ENCODE data around the gene PROX1.

The PROX1 gene

GRCh38 chr1:214037468-214037867, 49.7 kb downstream of the PROX1 start:
- no peak for ATAC-seq
- TF ChIP-seq ARNTL (CRISPR knock-in tag; IDR thresholded peaks at IDR 0.05; ENCODE audit: borderline replicate concordance, low read depth) (no peak), CSRNP3 (CRISPR knock-in tag; IDR thresholded peaks at IDR 0.05) (no peak), CREB5 (CRISPR knock-in tag; IDR thresholded peaks at IDR 0.05; ENCODE audit: low read depth) (no peak), ESRRG (CRISPR knock-in tag; IDR thresholded peaks at IDR 0.05) (no peak), PATZ1 (CRISPR knock-in tag; IDR thresholded peaks at IDR 0.05; ENCODE audit: borderline replicate concordance) (no peak), RARB (CRISPR knock-in tag; IDR thresholded peaks at IDR 0.05) (no peak), TCF4 (CRISPR knock-in tag; IDR thresholded peaks at IDR 0.05; ENCODE audit: borderline replicate concordance) (no peak)

- TF ChIP-seq BACH2 (CRISPR knock-in tag; IDR thresholded peaks at IDR 0.05; ENCODE audit: borderline replicate concordance), result no peak
- TF ChIP-seq RARB (CRISPR knock-in tag; IDR thresholded peaks at IDR 0.05), result no peak
- no peak for TF ChIP-seq TSHZ2 (CRISPR knock-in tag; IDR thresholded peaks at IDR 0.05)
- no peak for TF ChIP-seq PATZ1 (CRISPR knock-in tag; IDR thresholded peaks at IDR 0.05; ENCODE audit: borderline replicate concordance)
- TF ChIP-seq ESRRG (CRISPR knock-in tag; IDR thresholded peaks at IDR 0.05), result no peak
- TF ChIP-seq ZNF565 (CRISPR knock-in tag; conservative IDR thresholded peaks at IDR 0.05; ENCODE audit: low read depth), result no peak
- TF ChIP-seq CSDC2 (CRISPR knock-in tag; IDR thresholded peaks at IDR 0.05), result no peak
- TF ChIP-seq ZFP3 (CRISPR knock-in tag; IDR thresholded peaks at IDR 0.05), result no peak
- no peak for TF ChIP-seq ARNTL (CRISPR knock-in tag; IDR thresholded peaks at IDR 0.05; ENCODE audit: borderline replicate concordance, low read depth)
- ATAC-seq, result no peak
Measured at GRCh38 chr1:214039394-214040018, 51.7 kb downstream of the PROX1 start.

GRCh38 chr1:214043167-214043566, 55.4 kb downstream of the PROX1 start:
- no peak for ATAC-seq

GRCh38 chr1:214044438-214045214, 56.9 kb downstream of the PROX1 start:
- ATAC-seq, result no peak
- no peak for TF ChIP-seq CSDC2 (CRISPR knock-in tag; IDR thresholded peaks at IDR 0.05)
- TF ChIP-seq ESRRG (CRISPR knock-in tag; IDR thresholded peaks at IDR 0.05), result no peak
- no peak for TF ChIP-seq ZFP30 (CRISPR knock-in tag; IDR thresholded peaks at IDR 0.05)
- TF ChIP-seq CREB5 (CRISPR knock-in tag; IDR thresholded peaks at IDR 0.05; ENCODE audit: low read depth), result no peak
- no peak for TF ChIP-seq BACH2 (CRISPR knock-in tag; IDR thresholded peaks at IDR 0.05; ENCODE audit: borderline replicate concordance)
- TF ChIP-seq ZFP3 (CRISPR knock-in tag; IDR thresholded peaks at IDR 0.05), result no peak
- TF ChIP-seq GLIS3 (CRISPR knock-in tag; IDR thresholded peaks at IDR 0.05), result no peak
- no peak for TF ChIP-seq PATZ1 (CRISPR knock-in tag; IDR thresholded peaks at IDR 0.05; ENCODE audit: borderline replicate concordance)
- TF ChIP-seq OSR1 (CRISPR knock-in tag; IDR thresholded peaks at IDR 0.05), result no peak
- no peak for TF ChIP-seq ISL1 (CRISPR knock-in tag; IDR thresholded peaks at IDR 0.05)
- TF ChIP-seq SNAI2 (CRISPR knock-in tag; IDR thresholded peaks at IDR 0.05), result no peak
- TF ChIP-seq PPARA (CRISPR knock-in tag; IDR thresholded peaks at IDR 0.05; ENCODE audit: borderline replicate concordance), result no peak
- no peak for TF ChIP-seq ZNF565 (CRISPR knock-in tag; conservative IDR thresholded peaks at IDR 0.05; ENCODE audit: low read depth)
- TF ChIP-seq ZNF8 (CRISPR knock-in tag; IDR thresholded peaks at IDR 0.05), result no peak

More at GRCh38 chr1:214043167-214043566, 55.4 kb downstream of the PROX1 start:
- no peak for TF ChIP-seq RARB (CRISPR knock-in tag; IDR thresholded peaks at IDR 0.05)
- TF ChIP-seq ISL1 (CRISPR knock-in tag; IDR thresholded peaks at IDR 0.05), result no peak
- no peak for TF ChIP-seq ZNF8 (CRISPR knock-in tag; IDR thresholded peaks at IDR 0.05)
